T47D (cell line): ENCODE data around the gene PPP1R15B.
A peak's percentile ranks its signal among the peaks of the same experiment; 100 is the strongest.

Experiments
- DNase-seq, 2 experiments: peaks; one replicate each; pipeline versions ENCODE4 v3.0.0 to v3.0.0-alpha.2; 2011 to 2012; ENCODE audit warnings: low read depth in 1 of 2, low spot score in 1 of 2
- JUND ChIP-seq: IDR thresholded peaks from 2 replicates; pipeline ENCODE4 v1.6.1; 2012; ENCODE audit warnings: low read depth
- in situ Hi-C: cut with HindIII; loops from 2 replicates; pipeline ENCODE4 v1.10.0; 2016; ENCODE audit warnings: low sequenced_read_pairs, low pct_unique_long_range_greater_than_20kb

Gene PPP1R15B

GRCh38 chr1:204410688-204411450 lies 748 bp downstream of the PPP1R15B start:
- no peak for TF ChIP-seq JUND
- in situ Hi-C loops: no loop called here
- peak; percentile 25 to 51 for DNase-seq

DNA sequence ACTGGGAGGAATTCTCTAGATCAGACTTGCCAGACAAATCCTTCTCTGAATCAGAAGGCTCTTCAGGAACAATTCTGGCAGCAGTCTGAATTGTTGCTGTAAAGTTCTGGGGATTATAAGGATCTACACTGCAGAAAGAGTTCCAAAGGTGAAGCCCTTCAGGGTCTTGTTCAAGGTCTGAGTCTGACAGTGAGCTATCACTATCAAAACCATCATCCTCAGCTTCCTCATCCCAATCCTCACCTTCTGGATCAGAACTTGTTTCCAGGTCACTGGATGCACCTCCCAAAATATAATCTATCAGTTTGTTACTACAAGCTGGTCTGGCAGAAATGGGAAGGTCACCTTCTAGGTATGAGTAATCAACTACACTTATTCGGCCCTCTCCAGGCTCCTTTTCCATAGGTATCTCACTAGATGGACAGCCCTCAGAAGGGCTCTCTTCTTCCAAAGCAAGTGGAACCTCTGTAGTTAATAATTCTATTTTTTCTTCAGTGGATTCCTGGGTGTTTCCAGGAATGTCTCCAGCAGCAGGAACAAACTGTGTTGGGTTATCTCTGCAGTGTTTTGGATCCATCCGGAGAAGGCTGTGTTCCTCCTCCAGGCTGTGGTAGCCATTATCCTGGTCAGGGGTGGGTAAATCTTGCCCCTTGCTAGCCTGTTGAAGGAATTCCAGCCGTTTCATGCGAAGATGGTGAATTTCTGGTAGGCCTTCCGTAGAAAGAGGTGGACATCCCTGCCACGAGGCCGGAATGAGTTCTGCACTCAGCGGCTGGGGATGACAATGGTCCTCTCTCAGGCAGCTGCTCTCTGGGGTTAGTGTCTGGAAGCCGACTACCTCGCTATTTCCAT lies 1.6 kb downstream of the PPP1R15B start:
- TF ChIP-seq JUND: no peak
- DNase-seq: no peak
- in situ Hi-C loops: no loop called here

DNA sequence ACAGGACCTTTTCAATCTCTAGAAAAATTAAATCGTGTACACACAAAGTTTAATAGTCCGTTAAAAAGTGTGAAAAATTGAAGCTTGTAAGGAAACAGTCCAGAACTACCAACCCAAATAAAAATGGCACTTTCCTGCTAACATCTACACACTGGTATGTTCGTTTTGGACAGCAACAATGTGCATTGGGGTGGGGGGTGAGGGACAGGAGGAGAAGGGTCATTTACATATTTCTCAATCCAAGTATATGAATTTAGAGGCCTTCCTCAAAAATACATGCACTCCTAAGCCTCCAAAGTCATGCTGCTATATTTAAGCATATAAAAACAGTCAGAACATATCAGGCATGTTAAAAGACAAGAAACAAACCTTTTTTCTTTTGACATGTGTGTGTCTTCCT lies 2.5 kb downstream of the PPP1R15B start:
- TF ChIP-seq JUND: no peak
- in situ Hi-C loops: no loop called here
- DNase-seq: no peak

- in situ Hi-C loops: no loop called here
- no peak for TF ChIP-seq JUND
- DNase-seq: no peak
Observed at GRCh38 chr1:204408602-204409001, 3.0 kb downstream of the PPP1R15B start.

DNA sequence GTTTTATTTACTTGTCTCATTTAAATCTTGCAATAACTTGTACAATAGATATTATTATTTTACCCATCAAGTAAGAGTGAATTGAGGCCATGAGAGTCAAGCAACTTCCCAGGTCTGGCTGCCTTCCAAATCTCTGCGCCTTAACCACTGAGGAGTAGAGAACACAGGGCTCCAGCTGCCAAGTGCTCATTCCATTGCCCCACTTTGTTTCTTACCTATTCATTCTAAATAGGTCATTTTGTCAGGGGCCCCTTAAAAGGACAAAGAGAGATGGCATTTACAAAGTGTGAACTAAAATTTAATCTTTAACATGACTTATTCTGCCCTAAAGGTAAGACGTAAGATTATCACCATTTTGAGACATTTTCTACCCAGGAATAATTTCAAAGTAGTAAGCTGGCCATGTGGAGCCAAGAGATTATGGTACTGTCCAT lies 3.5 kb downstream of the PPP1R15B start:
- in situ Hi-C loops: no loop called here
- peak in 1 of 2 experiments; percentile 61 for DNase-seq
- no peak for TF ChIP-seq JUND

GRCh38 chr1:204407295-204407971 lies 4.2 kb downstream of the PPP1R15B start:
- DNase-seq: no peak
- in situ Hi-C loops: no loop called here
- TF ChIP-seq JUND: no peak

DNA sequence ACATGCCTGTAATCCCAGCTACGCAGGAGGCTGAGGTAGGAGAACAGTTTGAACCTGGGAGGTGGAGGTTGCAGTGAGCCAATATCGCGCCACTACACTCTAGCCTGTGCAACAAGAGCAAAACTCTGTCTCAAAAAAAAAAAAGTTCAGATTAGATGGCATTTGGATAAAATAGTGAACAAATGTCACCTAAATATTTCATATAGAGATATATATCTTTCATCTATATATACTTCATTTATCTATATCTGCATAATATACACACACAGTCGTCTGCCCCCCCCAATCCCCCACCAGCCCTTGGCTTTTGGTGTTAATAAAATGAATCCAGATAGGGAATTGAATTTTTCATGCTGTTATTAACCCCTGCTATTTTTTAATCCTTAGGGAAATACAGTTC lies 5.0 kb downstream of the PPP1R15B start:
- in situ Hi-C loops: no loop called here
- TF ChIP-seq JUND: no peak
- no peak for DNase-seq

DNA sequence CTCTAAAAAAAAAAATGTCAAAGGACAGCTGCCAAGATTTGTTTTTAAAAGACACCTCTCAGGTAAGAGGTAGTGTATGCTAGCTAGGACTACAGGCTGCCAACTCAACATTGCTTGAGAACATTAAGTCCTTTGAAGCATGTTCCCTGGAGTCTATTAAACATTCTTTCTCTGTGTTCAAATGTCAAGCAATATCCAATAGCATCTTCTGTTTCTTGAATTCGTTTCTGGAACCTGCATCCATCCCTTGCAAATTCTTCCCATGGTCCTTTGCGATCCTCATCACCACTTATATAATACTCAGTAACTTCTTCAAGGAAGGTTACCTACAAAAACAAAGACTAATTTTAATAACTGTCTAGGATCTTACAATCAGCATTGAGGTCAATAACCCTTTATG lies 5.6 kb downstream of the PPP1R15B start:
- TF ChIP-seq JUND: no peak
- DNase-seq: no peak
- in situ Hi-C loops: no loop called here

DNA sequence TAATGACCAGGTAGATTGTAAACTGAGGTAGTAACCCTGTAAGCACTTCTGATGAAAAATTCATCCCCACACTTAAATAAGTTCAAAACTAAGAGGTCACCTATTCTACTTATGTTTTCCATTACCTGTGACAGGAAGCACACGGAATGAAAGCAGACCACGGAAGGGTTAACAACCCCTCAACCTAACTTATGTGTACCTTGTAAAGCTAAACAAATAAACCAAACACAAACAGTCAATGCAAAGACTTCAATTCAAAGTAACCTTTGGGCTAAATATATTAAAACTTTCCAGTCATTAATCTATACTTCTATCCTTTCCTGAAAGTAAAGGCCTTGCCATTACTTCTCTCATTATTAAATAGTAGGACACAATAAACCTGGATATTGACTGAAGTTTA lies 7.0 kb downstream of the PPP1R15B start:
- TF ChIP-seq JUND: no peak
- in situ Hi-C loops: no loop called here
- DNase-seq: peak in 1 of 2 experiments; percentile 41

GRCh38 chr1:204402391-204402790 lies 9.2 kb downstream of the PPP1R15B start:
- no peak for TF ChIP-seq JUND
- in situ Hi-C loops: no loop called here
- DNase-seq: no peak

- no peak for DNase-seq
- in situ Hi-C loops: no loop called here
- no peak for TF ChIP-seq JUND
Observed at GRCh38 chr1:204401730-204402129, 9.9 kb downstream of the PPP1R15B start.

GRCh38 chr1:204400882-204401510 lies 10.6 kb downstream of the PPP1R15B start:
- in situ Hi-C loops: no loop called here
- no peak for DNase-seq
- no peak for TF ChIP-seq JUND
